ENCODE measurements around the gene XIST.
"Not testable (repeated sequence)": the region's sequence is repeated elsewhere in the genome, so short reads cannot be mapped to it uniquely, and the experiment has no call there.

Gene XIST

DNA sequence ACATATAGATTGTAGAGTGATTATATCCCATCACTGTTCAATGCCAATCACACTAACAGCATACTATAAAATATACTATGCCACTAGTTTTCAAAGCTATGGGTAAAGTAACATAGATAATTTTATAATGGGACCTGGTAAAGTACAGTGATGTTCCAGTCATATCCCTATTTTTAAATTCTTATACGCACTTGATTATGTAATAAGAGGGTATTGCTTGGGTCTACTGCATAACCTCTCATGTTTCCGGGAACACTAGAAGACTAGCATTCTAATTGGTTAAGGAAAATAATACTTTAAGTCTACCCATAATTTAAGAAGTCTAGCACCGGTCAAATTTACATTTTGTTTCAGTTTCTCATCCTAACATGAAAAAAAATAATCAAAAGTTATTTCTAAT, 14.4 kb downstream of the XIST start:
- DNase-seq = no peak

DNA sequence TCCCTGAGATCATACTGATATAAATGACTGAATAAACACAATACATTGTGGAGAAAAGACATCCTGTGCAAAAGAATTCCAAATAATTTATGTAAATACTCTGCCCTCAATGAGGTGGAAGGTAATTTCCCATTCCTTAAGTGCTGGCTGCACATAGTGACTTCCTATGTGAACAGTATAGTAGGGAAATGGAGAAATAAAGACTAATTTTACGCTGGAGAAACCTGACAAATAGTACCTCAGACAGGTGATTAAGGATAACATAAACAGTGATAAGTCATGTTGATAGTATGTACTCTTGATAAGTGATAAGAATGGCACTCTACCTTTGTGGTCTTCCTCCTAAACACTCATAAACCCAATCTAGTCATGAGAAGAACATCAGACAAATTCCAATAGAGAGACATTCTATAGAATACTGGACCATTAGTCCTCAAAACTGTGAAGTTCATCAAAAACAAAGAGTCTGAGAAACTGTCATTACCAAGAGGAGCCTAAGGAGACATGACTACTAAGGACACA, 15.5 kb downstream of the XIST start:
- no peak for DNase-seq

DNA sequence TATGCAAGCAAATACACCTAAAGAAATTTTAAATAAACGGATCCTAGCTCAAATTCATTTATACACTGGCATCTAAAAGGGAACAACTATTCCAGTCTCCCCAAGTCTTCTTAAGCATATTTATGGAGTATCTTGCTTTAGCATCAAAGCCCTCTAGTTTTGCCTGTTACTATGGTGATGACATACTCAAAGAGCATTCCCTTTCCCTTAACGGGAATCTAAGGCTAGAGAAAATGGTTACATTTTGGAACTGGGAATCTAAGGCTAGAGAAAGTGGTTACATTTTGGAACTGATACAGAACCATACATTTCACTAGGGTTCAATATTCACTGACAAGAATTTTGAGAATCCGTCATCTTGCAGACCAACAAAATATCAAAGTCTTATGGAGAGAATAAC, 18.3 kb downstream of the XIST start:
- no peak for DNase-seq

DNA sequence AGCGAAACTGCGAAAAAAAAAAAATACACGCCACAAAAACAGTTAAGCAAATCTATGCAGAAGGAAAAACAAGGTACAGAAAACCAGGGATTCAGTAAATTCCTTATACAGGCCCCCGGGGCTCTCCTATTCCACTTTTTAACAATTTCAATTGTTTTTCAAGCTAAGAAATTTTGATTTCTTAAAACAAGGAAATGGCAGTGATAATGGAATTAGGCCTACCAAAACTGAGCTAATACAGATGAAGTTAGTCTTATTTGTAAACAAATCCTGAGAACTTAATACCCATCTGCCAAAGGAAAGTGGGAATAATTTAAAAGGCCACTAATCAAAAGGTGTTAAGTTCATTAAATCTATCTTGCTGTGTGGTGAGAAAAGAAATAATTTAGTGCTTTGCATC, 20.2 kb downstream of the XIST start:
- DNase-seq = no peak

DNA sequence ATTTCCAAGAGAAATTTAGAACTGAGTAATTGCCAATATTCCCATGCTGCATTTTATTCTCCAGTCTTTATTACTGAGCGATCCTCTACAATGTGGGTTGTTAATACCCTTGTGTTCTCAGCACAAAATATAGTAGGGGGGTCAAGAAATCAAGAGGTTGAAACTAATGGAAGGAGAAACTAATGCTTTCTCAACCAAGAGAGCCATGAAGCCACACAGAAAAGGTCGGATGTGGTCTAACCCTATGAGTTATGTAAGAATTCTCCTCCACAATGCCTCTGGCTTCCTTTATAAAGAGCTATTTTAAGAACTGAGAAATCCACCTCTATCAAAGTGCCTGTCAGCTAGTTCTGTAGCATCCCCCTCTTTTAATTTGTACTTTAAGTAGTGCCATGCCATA, 21.0 kb downstream of the XIST start:
- DNase-seq = no peak

DNA sequence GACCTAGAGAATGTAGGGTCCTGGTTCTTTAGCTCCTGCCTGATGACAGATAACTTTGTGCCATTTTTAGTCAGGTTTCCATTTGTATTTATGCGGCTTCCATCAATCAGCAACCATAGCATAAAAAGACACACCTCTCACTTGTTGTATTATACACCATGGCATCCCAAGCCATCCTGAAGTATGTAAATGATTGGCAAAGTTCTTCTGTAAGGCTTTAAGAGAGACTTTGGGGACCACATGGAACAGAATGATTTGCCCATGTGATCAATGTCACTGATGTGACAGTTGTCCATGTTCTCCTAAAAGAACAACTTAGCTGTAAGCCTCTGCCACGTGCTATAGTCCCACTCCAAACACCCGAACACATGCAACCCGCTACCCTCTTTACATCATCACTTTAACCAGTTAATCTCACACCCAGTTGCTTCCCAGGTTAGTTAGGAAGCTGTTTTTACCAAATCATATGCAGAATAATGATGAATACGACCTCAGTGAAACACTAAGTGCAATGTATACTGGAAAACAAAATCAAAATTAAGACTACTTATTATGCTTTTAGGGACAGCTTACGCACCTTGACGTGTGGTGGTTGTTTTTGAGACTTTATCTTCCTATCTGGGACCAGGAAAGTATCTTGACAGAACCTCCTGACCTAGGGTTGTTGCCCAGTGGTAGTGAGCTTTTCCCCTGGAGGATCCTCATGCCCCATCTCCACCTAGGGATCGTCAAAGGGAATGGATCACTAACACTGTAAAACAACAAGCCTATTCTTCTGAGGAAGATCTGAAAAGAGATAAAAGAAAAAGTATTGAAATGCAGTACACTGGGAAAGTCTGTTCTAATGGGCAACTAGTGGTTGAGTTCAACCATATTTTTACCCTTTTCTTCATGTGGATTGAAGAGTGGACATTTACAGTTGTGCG, 21.8 kb downstream of the XIST start:
- DNase-seq = no peak

DNA sequence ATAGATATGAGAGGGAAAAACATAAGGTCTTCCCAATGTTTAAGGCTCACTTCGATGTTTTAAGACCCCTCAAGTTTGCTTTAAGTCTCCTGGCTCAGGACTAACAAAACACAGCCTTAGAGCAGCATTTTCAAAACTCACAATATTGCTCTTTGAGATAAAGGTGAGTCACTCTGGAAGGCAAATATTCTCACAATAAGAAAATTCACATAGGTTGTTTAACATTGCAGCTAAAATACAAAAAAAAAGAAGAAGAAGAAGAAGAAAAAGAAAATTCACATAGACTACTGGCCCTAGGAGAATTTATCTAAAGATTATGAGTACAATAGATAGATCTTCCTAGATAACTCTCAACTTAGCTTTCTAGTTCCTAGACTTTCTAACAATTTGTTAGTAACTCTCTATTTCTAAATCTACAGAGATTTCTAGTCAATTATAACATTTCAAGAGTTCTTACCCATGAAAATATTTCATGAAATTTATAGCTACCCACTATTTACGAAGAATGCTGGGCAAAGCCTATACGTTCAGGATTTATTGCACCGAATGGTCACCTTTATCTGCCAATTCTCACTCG, 22.5 kb downstream of the XIST start:
- no peak for DNase-seq

DNA sequence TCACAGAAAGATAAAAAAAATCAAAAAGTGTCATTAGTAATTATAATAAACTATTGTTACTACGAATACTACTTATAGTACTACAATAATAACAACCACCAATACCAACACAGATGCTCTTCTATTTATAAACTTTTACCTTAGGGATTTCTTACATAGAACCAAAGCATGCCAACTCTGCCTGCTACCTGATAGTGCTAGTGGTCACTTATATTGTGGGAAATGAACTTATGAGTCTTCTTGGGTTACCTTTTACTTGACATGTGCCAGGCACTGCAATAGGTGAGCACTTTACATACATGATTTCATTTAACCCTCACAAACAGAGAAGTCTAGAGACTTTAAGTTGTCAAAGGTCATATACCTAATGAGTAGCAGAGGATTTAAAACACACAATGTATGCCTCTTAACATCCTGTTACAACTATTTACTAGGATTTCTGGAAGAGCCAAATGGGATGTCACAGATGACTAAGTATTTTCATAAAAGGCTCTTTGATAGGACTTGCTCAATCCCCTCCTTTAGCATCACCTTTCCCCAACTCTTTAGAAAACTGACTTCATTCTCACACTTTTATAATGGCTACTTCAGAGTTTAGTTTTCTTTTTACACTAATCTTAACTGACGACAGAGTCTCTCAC, 24.3 kb downstream of the XIST start:
- no peak for DNase-seq

DNA sequence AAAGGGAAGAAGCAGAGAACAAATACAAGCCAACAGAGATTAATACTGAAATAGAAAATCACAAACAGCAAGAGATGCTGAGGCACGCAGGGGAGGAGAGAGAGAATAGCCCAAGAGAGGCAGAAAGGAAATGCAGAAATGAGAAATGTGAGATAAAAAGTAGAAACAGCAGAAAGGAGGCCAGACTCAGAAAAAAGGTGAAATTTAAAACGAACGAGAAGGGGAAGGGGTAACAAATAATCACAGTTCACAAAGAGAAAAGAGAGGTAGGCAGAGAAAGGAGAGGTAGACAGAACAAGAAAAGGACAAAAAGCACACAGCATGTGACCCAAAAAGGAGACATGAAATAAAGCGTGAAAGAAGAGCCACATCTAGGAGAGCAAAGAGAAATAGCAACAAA, 25.1 kb downstream of the XIST start:
- no peak for DNase-seq

DNA sequence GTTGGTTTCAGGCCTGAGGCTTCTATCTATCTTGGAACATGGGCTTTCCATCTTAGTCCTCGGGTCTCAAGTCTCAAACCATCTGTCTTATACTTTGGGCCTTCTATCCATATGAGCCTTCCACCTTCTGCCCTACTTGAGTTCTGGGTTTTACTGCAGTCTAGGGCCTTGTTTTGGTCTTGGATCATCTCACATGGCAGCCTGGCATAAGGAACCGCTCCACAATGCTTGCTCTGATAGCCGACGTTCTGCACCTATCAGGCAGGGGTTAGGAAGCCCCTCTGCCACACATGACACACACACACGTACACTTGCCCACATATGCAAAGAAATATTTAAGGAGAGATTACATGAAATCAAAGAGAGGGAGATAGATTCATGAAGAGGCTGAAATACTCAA, 25.5 kb downstream of the XIST start:
- no peak for DNase-seq

DNA sequence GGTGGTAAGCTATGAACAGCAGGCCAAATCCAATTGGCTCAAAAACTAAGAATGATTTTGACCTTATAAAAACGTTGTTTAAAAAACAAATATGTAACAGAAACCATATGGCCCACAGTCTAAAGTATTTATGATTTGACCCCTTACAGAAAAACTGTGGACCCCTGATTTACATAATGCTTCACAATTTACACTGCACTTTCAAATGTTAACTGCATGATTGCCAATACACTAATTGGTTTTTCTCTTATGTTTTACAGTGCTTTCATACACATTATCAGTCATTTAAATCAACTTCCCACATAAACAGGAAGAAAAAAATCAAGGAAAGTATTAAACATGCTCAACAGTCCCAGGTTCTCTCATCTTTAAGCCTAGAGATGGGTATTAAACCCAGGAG, 26.9 kb downstream of the XIST start:
- DNase-seq = no peak

DNA sequence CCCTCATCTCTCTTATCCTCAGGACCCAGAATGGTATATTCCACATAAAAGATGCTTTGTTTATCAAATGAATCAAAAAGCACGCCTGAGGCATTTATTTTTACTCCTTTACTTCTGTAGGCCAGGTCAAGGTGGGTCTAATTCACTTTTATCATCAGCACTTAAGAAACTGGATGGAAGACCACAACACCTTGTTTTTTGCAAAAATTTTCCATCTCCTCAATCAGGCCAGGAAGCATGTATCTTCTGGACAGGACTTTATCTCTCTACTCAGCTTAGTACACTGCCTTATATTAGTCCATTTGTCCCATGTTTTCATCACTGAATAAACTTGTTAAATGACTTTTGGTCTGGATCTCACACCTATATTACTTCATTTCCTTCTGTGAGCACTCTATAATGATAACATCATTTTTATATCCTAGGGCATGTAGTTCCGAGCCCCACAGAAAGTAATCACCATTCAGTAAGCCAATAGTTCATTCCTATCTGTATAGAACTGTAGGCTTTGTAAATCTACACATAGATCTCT, 29.0 kb downstream of the XIST start:
- DNase-seq = no peak

DNA sequence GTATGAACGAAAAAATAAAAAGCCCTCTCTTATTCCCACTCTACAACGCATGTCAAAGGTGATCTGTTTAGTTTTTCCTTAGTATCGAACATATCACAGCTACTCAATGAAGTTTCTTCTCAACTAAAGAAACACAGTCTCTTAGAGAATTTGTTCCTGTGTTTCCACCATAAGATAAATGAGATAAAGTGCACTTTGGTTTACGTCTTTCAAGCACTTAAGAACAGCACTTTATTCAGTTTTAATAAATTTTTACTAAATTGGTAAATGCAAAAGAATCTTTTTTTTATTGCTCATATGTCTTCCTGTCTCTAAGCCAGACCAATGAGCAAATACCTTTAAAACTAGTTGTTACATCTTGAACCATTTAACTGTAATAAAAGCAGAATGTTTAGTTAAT, 29.7 kb downstream of the XIST start:
- DNase-seq = no peak

DNA sequence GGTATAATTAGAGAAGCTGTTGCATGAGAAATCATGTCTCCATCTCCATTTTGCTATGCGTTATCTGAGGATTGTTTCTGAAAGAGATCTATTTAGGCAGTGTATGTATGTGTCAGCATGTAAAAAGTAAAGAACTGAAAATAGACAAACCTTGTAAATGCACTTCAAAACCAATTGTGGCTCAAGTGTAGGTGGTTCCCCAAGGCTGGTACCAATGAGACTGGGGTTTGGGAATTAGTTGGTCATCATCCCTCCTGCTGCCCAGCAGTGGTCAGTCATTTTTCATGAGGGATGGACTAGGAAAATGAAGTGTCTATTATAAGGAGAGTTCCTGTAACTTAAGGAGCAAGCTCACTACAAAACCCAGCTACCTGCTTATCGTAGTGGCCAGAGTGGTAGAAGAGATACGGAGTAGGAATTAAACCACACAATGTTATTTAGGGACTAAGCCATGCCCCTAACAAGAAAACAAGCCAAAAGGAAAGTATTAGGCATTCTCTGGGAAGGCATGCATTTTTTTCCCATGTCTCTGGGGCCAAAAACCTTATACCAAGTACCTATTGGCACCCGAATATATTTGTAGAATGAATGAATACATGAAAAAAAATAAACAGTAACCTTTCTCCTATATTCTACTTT, 30.5 kb downstream of the XIST start:
- DNase-seq = no peak

DNA sequence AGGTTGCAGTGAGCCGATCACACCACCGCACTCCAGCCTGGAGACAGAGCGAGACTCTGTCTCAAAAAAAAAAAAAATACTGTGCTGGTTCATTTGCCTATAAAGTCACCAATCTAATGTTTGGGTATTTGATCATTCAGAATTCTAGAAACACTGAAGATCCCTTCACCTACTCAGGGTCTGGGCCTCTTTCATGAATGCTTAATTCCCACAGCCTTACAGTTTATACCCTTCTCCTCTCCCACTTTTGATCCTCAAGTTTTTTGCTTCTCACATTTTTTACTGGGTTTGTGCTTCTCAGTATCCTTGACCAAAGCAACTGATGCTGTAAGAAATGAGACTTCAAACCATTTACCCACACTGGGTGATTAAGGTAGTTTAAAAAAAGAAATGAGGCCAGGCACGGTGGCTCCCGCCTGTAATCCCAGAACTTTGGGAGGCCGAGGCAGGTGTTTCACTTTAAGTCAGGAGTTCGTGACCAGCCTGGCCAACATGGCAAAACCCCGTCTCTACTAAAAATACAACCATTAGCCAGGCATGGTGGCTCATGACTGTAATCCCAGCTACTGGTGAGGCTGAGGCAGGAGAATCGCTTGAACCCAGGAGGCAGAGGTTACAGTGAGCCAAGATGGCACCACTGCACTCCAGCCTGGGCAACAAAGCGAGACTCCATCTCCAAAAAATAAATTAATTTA, 32.5 kb downstream of the XIST start:
- not testable (repeated sequence) for DNase-seq

DNA sequence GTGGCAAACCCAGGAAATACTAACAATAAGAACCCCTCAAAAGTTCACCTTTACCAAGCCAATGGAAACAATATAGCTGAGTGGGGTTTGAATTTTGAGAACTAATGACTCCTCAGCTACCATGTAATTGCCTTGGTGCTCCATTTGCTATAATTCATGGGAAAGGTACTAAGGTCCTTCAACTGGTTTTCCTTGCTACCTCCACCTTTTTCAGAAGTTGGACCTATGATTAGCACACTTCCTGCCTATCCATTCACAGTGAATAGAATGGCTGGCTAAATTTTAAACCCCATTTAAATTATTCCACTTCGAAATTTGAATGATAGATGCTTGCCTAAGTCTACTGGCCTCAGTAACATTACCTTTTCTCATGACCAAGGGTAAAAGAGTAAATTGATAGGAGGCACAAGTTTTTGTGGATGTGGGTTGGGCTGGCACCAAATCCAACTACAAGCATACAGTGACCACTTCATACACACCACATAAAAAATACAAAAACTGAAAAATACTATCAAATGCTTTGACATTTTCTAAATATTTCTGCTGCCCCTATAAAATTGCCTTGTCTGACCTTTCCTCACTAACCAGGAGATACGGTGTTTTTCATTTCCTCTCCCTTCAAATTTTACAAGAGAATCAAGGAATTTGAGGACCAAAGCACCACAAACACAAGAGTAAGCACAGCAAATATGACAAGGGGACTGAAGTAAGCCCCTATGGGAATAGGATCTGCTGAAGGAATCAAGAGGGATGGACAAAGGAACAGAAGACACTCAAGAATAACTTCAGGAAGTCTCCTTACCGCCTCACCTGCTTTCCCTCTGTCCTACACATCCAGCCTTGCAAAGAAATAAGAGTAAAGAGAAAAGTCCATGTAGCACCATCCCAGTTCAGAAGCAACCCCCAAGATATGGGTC, 34.1 kb downstream of the XIST start:
- DNase-seq = no peak

DNA sequence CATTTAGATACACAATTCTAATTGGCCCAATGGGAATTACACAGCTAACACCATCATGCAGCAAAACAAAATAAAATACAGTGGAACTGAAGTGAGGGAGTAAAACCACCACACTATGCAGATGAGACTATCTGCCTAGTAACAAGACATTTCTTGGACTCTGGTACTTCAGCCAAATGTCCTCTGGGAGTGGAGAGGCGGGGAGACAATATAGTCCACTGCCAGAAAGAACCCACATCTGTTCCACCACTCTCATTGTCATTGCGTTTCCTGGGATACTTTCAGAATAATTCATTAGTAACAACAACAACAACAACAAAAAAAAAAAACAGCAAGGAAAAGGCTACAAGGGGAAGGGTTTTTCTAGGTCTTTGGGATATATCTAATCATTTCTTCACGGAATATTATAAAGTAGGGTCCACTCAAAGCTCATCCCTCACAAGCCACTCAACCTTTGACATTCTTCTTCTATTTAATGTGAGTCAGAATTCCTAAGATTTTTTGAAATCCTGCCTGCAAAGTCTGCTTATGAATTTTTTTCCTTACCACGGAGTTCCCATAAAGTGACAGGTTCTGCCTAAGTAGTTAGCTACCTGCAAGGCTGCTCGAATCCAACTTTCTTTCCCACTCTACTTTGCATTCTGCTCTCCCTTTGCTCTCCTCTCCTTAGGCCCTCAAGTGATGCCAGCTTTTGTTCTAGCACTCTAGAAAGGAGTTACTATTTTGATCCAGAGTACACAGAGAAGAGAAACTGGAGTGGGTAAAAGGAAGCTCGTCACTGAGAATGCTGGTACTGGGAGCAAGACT, 34.9 kb downstream of the XIST start:
- DNase-seq = no peak

DNA sequence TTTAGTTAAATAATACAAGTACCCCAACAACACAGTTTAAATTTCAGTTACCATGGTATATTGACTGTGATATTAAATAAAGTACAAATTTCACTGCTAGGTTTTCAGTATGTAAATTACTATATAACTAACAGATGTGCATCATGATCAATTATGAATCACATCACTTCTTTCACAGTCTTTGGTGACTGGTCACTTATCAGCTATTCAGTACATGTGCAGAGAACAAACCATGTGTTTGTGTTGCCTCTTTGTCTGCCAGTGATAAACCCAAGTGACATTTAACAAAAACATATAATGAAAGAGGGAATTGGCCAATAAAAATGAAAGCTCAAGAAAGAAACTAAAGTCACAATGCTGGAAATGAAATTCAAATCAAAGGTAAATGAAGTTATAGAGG, 40.3 kb downstream of the XIST start:
- no peak for DNase-seq

DNA sequence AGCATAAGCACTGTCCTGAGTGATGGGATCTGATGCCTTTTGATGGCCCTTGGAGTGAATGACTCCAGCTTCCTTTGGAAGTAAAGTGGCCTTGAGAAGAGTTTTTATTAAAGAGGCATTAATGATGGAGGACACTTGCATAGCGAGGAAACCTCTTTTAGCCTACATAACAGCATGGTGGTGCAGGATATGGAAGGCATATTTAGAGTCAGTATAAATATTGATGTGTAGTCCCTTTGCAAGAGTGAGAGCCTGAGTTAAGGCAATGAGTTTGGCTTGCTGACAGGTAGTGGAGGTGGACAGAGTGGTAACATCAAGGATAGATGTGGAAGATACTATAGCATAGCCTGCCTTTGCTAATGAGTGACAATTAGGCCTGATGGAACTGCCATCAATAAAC, 48.4 kb downstream of the XIST start:
- DNase-seq = not testable (repeated sequence)

DNA sequence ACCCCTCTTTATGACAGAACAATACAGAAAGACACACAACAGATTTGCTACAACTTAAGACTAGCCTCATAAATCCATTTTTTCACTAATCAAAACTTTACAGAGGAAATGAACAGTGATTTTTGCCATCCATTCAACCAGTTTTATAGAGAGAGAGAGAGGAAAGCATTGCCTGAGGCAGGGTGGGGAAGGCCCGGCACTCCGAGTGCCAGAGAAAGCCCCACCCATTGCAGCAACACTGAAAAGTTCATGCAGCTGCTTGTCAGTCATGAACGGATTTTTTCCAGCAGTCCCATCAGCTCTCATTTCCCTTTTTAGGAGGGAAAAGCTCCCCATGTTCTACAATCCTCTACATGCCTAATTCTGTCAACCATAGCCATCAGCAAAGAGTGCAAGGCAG, 52.6 kb downstream of the XIST start:
- DNase-seq = no peak

DNA sequence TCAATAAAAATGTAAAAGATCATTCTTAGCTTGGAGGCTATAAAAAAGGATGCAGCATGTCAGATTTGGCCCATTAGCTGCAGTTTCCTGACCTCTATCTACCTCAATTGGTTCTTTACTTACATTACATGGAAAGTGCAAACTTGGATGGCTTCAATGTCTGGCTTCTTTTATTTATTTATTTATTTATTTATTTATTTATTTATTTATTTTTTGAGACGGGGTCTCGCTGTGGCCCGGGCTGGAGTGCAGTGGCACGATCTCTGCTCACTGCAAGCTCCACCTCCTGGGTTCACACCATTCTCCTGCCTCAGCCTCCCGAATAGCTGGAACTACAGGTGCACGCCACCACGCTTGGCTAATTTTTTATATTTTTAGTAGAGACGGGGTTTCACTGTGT, 60.0 kb downstream of the XIST start:
- not testable (repeated sequence) for DNase-seq
